ENCODE measurements around the gene TUBGCP4.

TUBGCP4 gene

DNA sequence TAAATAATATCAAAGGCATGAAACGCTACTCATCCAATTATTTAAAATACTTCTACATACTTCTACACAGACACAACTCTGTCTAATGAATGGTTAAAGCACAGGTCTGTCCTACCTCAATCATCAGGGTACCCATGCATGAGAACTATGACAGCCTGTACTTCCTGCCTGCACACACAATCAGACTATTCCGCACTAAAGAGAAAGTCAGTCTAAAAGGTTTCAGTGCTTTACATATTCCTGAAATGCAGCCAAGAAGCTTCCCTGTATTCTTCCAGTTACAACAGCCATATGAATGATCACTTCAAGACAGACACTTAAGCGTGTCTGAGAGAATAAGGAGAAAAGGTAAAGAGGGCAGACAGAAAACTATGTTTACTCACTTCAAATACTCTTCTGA, 58.8 kb downstream of the TUBGCP4 start:
- TF ChIP-seq HDGF (IDR thresholded peaks at IDR 0.05; ENCODE audit: borderline replicate concordance) (no peak), ZNF384 (IDR thresholded peaks at IDR 0.05) (no peak), FOXM1 (IDR thresholded peaks at IDR 0.05; ENCODE audit: borderline replicate concordance) (no peak), TARDBP (IDR thresholded peaks at IDR 0.05) (no peak), BHLHE40 (IDR thresholded peaks at IDR 0.05; ENCODE audit: borderline replicate concordance) (no peak), L3MBTL2 (conservative IDR thresholded peaks at IDR 0.05) (no peak), FOXA1 (IDR thresholded peaks at IDR 0.05) (no peak), ELF4 (IDR thresholded peaks at IDR 0.05) (no peak), SUZ12 (IDR thresholded peaks at IDR 0.05) (no peak), CTBP1 (IDR thresholded peaks at IDR 0.05; ENCODE audit: borderline replicate concordance) (no peak), NFRKB (IDR thresholded peaks at IDR 0.05) (no peak), SP1 (IDR thresholded peaks at IDR 0.05) (no peak), LEF1 (IDR thresholded peaks at IDR 0.05; ENCODE audit: borderline replicate concordance) (no peak)
- DNase-seq (ENCODE audit: extremely low spot score): no peak
- ChIA-PET POLR2A (no interaction called here), CTCF (no interaction called here)

- POLR2A ChIA-PET: no interaction called here
- DNase-seq (ENCODE audit: extremely low spot score): no peak
- no peak for TF ChIP-seq BHLHE40 (IDR thresholded peaks at IDR 0.05; ENCODE audit: borderline replicate concordance)
- TF ChIP-seq ELF4 (IDR thresholded peaks at IDR 0.05): no peak
- TF ChIP-seq, protein P1, sequence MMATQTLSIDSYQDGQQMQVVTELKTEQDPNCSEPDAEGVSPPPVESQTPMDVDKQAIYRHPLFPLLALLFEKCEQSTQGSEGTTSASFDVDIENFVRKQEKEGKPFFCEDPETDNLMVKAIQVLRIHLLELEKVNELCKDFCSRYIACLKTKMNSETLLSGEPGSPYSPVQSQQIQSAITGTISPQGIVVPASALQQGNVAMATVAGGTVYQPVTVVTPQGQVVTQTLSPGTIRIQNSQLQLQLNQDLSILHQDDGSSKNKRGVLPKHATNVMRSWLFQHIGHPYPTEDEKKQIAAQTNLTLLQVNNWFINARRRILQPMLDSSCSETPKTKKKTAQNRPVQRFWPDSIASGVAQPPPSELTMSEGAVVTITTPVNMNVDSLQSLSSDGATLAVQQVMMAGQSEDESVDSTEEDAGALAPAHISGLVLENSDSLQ (IDR thresholded peaks at IDR 0.05): no peak
- TF ChIP-seq SUZ12 (IDR thresholded peaks at IDR 0.05): no peak
- no peak for TF ChIP-seq NFRKB (IDR thresholded peaks at IDR 0.05)
- no peak for TF ChIP-seq ZNF384 (IDR thresholded peaks at IDR 0.05)
- no peak for TF ChIP-seq FOXM1 (IDR thresholded peaks at IDR 0.05; ENCODE audit: borderline replicate concordance)
- TF ChIP-seq HDGF (IDR thresholded peaks at IDR 0.05; ENCODE audit: borderline replicate concordance): no peak
- TF ChIP-seq LEF1 (IDR thresholded peaks at IDR 0.05; ENCODE audit: borderline replicate concordance): no peak
- no peak for TF ChIP-seq FOXA1 (IDR thresholded peaks at IDR 0.05)
- TF ChIP-seq TARDBP (IDR thresholded peaks at IDR 0.05): no peak
- no peak for TF ChIP-seq FOXK2 (IDR thresholded peaks at IDR 0.05)
- TF ChIP-seq CTBP1 (IDR thresholded peaks at IDR 0.05; ENCODE audit: borderline replicate concordance): no peak
- no peak for TF ChIP-seq SP1 (IDR thresholded peaks at IDR 0.05)
- TF ChIP-seq L3MBTL2 (conservative IDR thresholded peaks at IDR 0.05): no peak
- CTCF ChIA-PET: interaction anchor here (0.7 kb wide), 1 partner anchor 14 kb away, joined by 3 read pairs; no protein-coding TSS in a partner anchor
These were observed 62.3 kb downstream of the TUBGCP4 start for GRCh38 chr15:43433165-43433564.

GRCh38 chr15:43433661-43434303, 62.9 kb downstream of the TUBGCP4 start:
- CTCF ChIA-PET: no interaction called here
- TF ChIP-seq SP1 (IDR thresholded peaks at IDR 0.05) (no peak), SUZ12 (IDR thresholded peaks at IDR 0.05) (no peak), FOXA1 (IDR thresholded peaks at IDR 0.05) (no peak), BHLHE40 (IDR thresholded peaks at IDR 0.05; ENCODE audit: borderline replicate concordance) (no peak), LEF1 (IDR thresholded peaks at IDR 0.05; ENCODE audit: borderline replicate concordance) (no peak), NFRKB (IDR thresholded peaks at IDR 0.05) (no peak), ARNT (IDR thresholded peaks at IDR 0.05) (no peak), FOXK2 (IDR thresholded peaks at IDR 0.05) (no peak), L3MBTL2 (conservative IDR thresholded peaks at IDR 0.05) (no peak)
- TF ChIP-seq, protein P1 (IDR thresholded peaks at IDR 0.05): no peak
- DNase-seq (ENCODE audit: extremely low spot score): no peak
- POLR2A ChIA-PET: no interaction called here

DNA sequence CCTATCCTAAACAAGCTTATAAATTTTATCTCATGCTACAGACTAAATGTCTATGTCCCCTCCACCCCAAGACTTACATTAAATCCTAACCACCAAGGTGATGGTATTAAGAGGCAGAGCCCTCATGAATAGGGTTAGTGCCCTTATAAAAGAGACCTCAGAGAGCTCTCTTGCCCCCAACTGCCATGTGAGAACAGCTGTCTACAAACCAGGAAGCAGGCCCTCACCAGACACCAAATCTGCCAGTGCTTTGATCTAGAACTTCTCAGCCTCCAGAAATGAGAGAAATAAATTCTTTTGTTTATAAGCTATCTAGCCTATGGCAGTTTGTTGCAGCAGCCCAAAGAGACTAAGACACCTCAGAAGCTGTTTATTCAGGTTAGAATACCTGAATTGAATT, 63.5 kb downstream of the TUBGCP4 start:
- ChIA-PET CTCF (interaction anchor here (1.0 kb wide), 1 partner anchor 67 kb away, joined by 4 read pairs; no protein-coding TSS in a partner anchor), POLR2A (no interaction called here)
- DNase-seq (ENCODE audit: extremely low spot score): no peak
- TF ChIP-seq FOXK2 (IDR thresholded peaks at IDR 0.05) (no peak), SUZ12 (IDR thresholded peaks at IDR 0.05) (no peak), ELF4 (IDR thresholded peaks at IDR 0.05) (no peak), FOXM1 (IDR thresholded peaks at IDR 0.05; ENCODE audit: borderline replicate concordance) (no peak), ZNF384 (IDR thresholded peaks at IDR 0.05) (no peak), BHLHE40 (IDR thresholded peaks at IDR 0.05; ENCODE audit: borderline replicate concordance) (no peak), LEF1 (IDR thresholded peaks at IDR 0.05; ENCODE audit: borderline replicate concordance) (no peak), CTBP1 (IDR thresholded peaks at IDR 0.05; ENCODE audit: borderline replicate concordance) (no peak), SP1 (IDR thresholded peaks at IDR 0.05) (no peak), NFRKB (IDR thresholded peaks at IDR 0.05) (no peak), TARDBP (IDR thresholded peaks at IDR 0.05) (no peak), FOXA1 (IDR thresholded peaks at IDR 0.05) (no peak), HDGF (IDR thresholded peaks at IDR 0.05; ENCODE audit: borderline replicate concordance) (no peak), ARNT (IDR thresholded peaks at IDR 0.05) (no peak), L3MBTL2 (conservative IDR thresholded peaks at IDR 0.05) (no peak)
- TF ChIP-seq, protein P1 (IDR thresholded peaks at IDR 0.05): no peak

- ChIA-PET POLR2A (no interaction called here), CTCF (no interaction called here)
- TF ChIP-seq NFRKB (IDR thresholded peaks at IDR 0.05) (no peak), SP1 (IDR thresholded peaks at IDR 0.05) (no peak), LEF1 (IDR thresholded peaks at IDR 0.05; ENCODE audit: borderline replicate concordance) (no peak)
- TF ChIP-seq, protein P1 (IDR thresholded peaks at IDR 0.05): no peak
- no peak for DNase-seq (ENCODE audit: extremely low spot score)
These were observed 65.5 kb downstream of the TUBGCP4 start for GRCh38 chr15:43436395-43436794.
